Osteocyte (in vitro differentiated cells): Measurements from ENCODE around the gene TAS2R60. TPM values are rescaled to one million over a fixed set of nuclear protein-coding genes. Genes with fewer than 3 reads are reported as not detected.

ENCODE experiments used
- DNase-seq: peaks from one replicate; pipeline ENCODE4 v3.0.0; 2021; ENCODE audit warnings: mixed read lengths; ENCODE audit not compliant: unreplicated experiment; ENCODE audit errors: extremely low spot score
- H3K27ac Mint-ChIP-seq: one replicate; pipeline ENCODE4 v1.8.0; 2021; ENCODE audit warnings: mild to moderate bottlenecking, mixed read lengths; ENCODE audit not compliant: unreplicated experiment
- H3K27me3 Mint-ChIP-seq: one replicate; pipeline ENCODE4 v1.8.0; 2021; ENCODE audit warnings: mixed read lengths; ENCODE audit not compliant: unreplicated experiment
- H3K36me3 Mint-ChIP-seq: one replicate; pipeline ENCODE4 v1.8.0; 2021; ENCODE audit warnings: mixed read lengths; ENCODE audit not compliant: unreplicated experiment
- H3K4me1 Mint-ChIP-seq: one replicate; pipeline ENCODE4 v1.8.0; 2021; ENCODE audit warnings: mixed read lengths; ENCODE audit not compliant: unreplicated experiment
- H3K4me3 Mint-ChIP-seq: one replicate; pipeline ENCODE4 v1.8.0; 2021; ENCODE audit warnings: mild to moderate bottlenecking, moderate library complexity, mixed read lengths; ENCODE audit not compliant: unreplicated experiment
- H3K9me3 Mint-ChIP-seq: one replicate; pipeline ENCODE4 v1.8.0; 2021; ENCODE audit warnings: mixed read lengths; ENCODE audit not compliant: unreplicated experiment
- CTCF ChIP-seq: fragments of 200-600 bp; sonication (generic); IDR thresholded peaks from 2 replicates; pipeline ENCODE4 v1.5.0; 2021; ENCODE audit warnings: antibody characterized with exemption, mild to moderate bottlenecking, moderate library complexity
- total RNA-seq: library from RNA; stranded (reverse); gene quantifications from 2 replicates; pipeline ENCODE4 v1.2.1, GENCODE V29; 2021

The TAS2R60 gene
- total RNA-seq, 1 donor from 2014 or later, result not detected

DNA sequence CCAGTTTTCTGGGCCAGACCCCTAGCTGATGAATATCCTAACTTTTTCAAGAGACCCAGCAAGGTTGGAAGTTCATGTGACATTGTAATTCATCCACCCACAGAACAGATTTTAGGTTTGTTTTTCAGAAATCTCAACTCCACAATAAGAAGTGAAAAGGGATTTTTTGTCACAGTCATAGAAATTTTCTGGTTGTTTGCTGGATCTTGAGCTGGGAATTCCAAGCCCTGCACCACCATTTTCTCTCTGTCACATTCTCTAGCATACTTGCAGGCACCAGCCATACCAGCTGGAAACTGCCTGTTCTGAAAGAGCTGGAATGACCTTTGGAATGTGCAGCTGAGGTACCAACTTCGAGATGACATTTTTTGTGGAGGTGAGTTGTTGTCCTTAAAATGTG is 8.5 kb downstream of the TAS2R60 start:
- TF ChIP-seq CTCF, result no peak
- Mint-ChIP-seq H3K9me3 (no peaks in the 10 kb centered on the region), H3K27ac (no peak overlapping the region), H3K27me3 (peaks cover 7% of the 10 kb centered on the region), H3K36me3 (no peaks in the 10 kb centered on the region), H3K4me1 (peaks cover 5% of the 10 kb centered on the region), H3K4me3 (no peak overlapping the region)
- DNase-seq, result no peak

GRCh38 chr7:143452495-143452894 is 9.2 kb downstream of the TAS2R60 start:
- H3K27me3 Mint-ChIP-seq, result peaks cover 7% of the 10 kb centered on the region
- no peaks in the 10 kb centered on the region for H3K9me3 Mint-ChIP-seq
- no peak for DNase-seq
- H3K4me3 Mint-ChIP-seq, result no peak overlapping the region
- H3K36me3 Mint-ChIP-seq, result no peaks in the 10 kb centered on the region
- peaks cover 12% of the 10 kb centered on the region for H3K4me1 Mint-ChIP-seq
- no peak overlapping the region for H3K27ac Mint-ChIP-seq
- no peak for TF ChIP-seq CTCF

- TF ChIP-seq CTCF, result no peak
Measured at GRCh38 chr7:143454091-143454680, 10.9 kb downstream of the TAS2R60 start.

DNA sequence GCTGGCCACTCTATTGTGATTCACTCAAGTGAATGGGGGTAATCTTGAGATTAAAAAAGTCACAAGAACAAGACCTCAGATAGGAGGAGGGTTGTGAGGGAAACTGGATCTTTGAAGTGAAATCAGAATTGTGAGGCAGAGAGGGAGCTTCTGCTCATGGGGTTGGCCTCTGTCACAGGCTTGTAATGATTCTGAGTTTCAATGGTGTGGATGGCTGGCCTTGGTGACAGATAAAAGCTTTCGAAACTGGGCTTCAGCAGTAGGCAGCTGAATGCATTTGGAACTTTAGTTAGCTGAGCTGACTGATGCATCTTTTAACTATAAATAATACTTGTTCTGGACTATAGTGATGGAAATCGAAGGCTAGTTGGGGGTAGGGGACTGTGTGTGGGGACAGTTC is 12.2 kb downstream of the TAS2R60 start:
- TF ChIP-seq CTCF, result no peak
- no peaks in the 10 kb centered on the region for H3K9me3 Mint-ChIP-seq
- DNase-seq, result no peak
- peaks cover 3% of the 10 kb centered on the region for H3K27me3 Mint-ChIP-seq
- peaks cover 19% of the 10 kb centered on the region for H3K4me1 Mint-ChIP-seq
- H3K36me3 Mint-ChIP-seq, result no peaks in the 10 kb centered on the region
- no peak overlapping the region for H3K27ac Mint-ChIP-seq
- H3K4me3 Mint-ChIP-seq, result no peak overlapping the region

More at GRCh38 chr7:143454091-143454680, 10.9 kb downstream of the TAS2R60 start:
- H3K27me3 Mint-ChIP-seq, result peaks cover 3% of the 10 kb centered on the region
- no peaks in the 10 kb centered on the region for H3K36me3 Mint-ChIP-seq
- no peaks in the 10 kb centered on the region for H3K9me3 Mint-ChIP-seq
- no peak overlapping the region for H3K27ac Mint-ChIP-seq
- peaks cover 19% of the 10 kb centered on the region for H3K4me1 Mint-ChIP-seq
- DNase-seq, result no peak
- no peak overlapping the region for H3K4me3 Mint-ChIP-seq

DNA sequence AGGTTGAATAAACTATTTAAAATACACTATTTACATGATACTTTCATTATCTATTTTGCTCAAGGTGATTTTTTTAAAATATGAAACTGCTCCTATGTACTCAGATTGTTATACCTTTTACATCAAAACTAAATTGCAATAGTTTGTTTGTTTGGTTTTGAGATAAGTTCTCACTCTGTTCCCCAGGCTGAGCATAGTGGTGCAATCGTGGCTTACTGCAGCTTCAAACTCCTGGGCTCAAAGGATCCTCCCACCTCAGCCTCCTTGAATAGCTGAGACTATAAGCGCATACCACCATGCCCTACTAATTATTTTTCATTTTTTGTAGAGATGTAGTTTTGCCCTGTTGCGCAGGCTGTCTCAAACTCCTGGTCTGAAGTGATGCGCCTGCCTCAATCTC is 12.7 kb downstream of the TAS2R60 start:
- no peak for DNase-seq
- Mint-ChIP-seq H3K4me1 (peaks cover 19% of the 10 kb centered on the region), H3K9me3 (no peaks in the 10 kb centered on the region), H3K4me3 (no peak overlapping the region), H3K27me3 (peaks cover 2% of the 10 kb centered on the region), H3K36me3 (no peaks in the 10 kb centered on the region), H3K27ac (no peak overlapping the region)
- no peak for TF ChIP-seq CTCF
